ENCODE results near the gene SCN9A.

- TF ChIP-seq ZNF248 (tag by site-specific recombination; IDR thresholded peaks at IDR 0.05) (no peak), ZNF514 (tag by site-specific recombination; IDR thresholded peaks at IDR 0.05) (no peak), TCF7L2 (IDR thresholded peaks at IDR 0.05; ENCODE audit: borderline replicate concordance, low read depth, low read length) (no peak), ZNF837 (tag by site-specific recombination; IDR thresholded peaks at IDR 0.05) (no peak), CTCF (tag by site-specific recombination; IDR thresholded peaks at IDR 0.05) (no peak), ATF2 (tag by site-specific recombination; IDR thresholded peaks at IDR 0.05; ENCODE audit: low read depth) (no peak)
Measured at GRCh38 chr2:166163775-166164174, 212.0 kb downstream of the SCN9A start.
